ENCODE data around the gene MERTK.

- TF ChIP-seq POLR2AphosphoS5 (IDR thresholded peaks at IDR 0.05; ENCODE audit: low read depth, low read length) (no peak), TAF1 (IDR thresholded peaks at IDR 0.05; ENCODE audit: borderline replicate concordance, insufficient read depth, low read length) (no peak), SIN3A (IDR thresholded peaks at IDR 0.05; ENCODE audit: borderline replicate concordance, insufficient read depth, low read length) (no peak), FOXP2 (optimal IDR thresholded peaks at IDR 0.05; ENCODE audit: borderline replicate concordance, extremely low read depth, extremely low read length, insufficient read depth) (no peak)
- TF ChIP-seq, protein P1, sequence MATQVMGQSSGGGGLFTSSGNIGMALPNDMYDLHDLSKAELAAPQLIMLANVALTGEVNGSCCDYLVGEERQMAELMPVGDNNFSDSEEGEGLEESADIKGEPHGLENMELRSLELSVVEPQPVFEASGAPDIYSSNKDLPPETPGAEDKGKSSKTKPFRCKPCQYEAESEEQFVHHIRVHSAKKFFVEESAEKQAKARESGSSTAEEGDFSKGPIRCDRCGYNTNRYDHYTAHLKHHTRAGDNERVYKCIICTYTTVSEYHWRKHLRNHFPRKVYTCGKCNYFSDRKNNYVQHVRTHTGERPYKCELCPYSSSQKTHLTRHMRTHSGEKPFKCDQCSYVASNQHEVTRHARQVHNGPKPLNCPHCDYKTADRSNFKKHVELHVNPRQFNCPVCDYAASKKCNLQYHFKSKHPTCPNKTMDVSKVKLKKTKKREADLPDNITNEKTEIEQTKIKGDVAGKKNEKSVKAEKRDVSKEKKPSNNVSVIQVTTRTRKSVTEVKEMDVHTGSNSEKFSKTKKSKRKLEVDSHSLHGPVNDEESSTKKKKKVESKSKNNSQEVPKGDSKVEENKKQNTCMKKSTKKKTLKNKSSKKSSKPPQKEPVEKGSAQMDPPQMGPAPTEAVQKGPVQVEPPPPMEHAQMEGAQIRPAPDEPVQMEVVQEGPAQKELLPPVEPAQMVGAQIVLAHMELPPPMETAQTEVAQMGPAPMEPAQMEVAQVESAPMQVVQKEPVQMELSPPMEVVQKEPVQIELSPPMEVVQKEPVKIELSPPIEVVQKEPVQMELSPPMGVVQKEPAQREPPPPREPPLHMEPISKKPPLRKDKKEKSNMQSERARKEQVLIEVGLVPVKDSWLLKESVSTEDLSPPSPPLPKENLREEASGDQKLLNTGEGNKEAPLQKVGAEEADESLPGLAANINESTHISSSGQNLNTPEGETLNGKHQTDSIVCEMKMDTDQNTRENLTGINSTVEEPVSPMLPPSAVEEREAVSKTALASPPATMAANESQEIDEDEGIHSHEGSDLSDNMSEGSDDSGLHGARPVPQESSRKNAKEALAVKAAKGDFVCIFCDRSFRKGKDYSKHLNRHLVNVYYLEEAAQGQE (IDR thresholded peaks at IDR 0.05; ENCODE audit: insufficient read depth in 1 of 2, low read depth in 2 of 2, low read length in 2 of 2), result no peak
These were observed 149.3 kb downstream of the MERTK start for GRCh38 chr2:112047537-112048235.

All from PFSK-1 (cell line).